ENCODE data around the gene SLC7A1. TPM values are rescaled to one million over a fixed set of nuclear protein-coding genes. Genes with fewer than 3 reads are reported as not detected.
A peak's percentile ranks its signal among the peaks of the same experiment; 100 is the strongest.

Gene SLC7A1
- polyA plus RNA-seq, 1 experiment, result 14.7 TPM

- no peak overlapping the region for H3K27ac ChIP-seq (ENCODE audit: low read depth, low read length)
- no peak overlapping the region for H3K4me3 ChIP-seq (ENCODE audit: low read depth, low read length)
- peaks cover 10% of the 10 kb centered on the region for H3K27me3 ChIP-seq (ENCODE audit: control insufficient read depth, insufficient read depth, low read length)
- DNase-seq (ENCODE audit: low read depth, low spot score), result no peak
- ChIA-PET POLR2A (no interaction called here), CTCF (no interaction called here)
- no peaks in the 10 kb centered on the region for H3K9me3 ChIP-seq (ENCODE audit: control insufficient read depth, insufficient read depth, low read length)
- no peak for TF ChIP-seq CTCF (IDR thresholded peaks at IDR 0.05; ENCODE audit: low read depth, low read length)
Observed at GRCh38 chr13:29598321-29598720, 2.8 kb upstream of the SLC7A1 start.

- H3K4me3 ChIP-seq (ENCODE audit: low read depth, low read length), result no peak overlapping the region
- no peaks in the 10 kb centered on the region for H3K9me3 ChIP-seq (ENCODE audit: control insufficient read depth, insufficient read depth, low read length)
- TF ChIP-seq CTCF (IDR thresholded peaks at IDR 0.05; ENCODE audit: low read depth, low read length), result no peak
- POLR2A ChIA-PET, result no interaction called here
- DNase-seq (ENCODE audit: low read depth, low spot score), result no peak
- CTCF ChIA-PET, result no interaction called here
- peaks cover 10% of the 10 kb centered on the region for H3K27me3 ChIP-seq (ENCODE audit: control insufficient read depth, insufficient read depth, low read length)
- no peak overlapping the region for H3K27ac ChIP-seq (ENCODE audit: low read depth, low read length)
Observed at GRCh38 chr13:29597706-29598105, 2.2 kb upstream of the SLC7A1 start.

GRCh38 chr13:29597246-29597645 is 1.8 kb upstream of the SLC7A1 start:
- Histone ChIP-seq H3K4me3 (ENCODE audit: low read depth, low read length) (no peak overlapping the region), H3K27me3 (ENCODE audit: control insufficient read depth, insufficient read depth, low read length) (peaks cover 6% of the 10 kb centered on the region), H3K9me3 (ENCODE audit: control insufficient read depth, insufficient read depth, low read length) (no peaks in the 10 kb centered on the region), H3K27ac (ENCODE audit: low read depth, low read length) (no peak overlapping the region)
- no peak for TF ChIP-seq CTCF (IDR thresholded peaks at IDR 0.05; ENCODE audit: low read depth, low read length)
- DNase-seq (ENCODE audit: low read depth, low spot score), result no peak
- CTCF ChIA-PET, result no interaction called here
- POLR2A ChIA-PET, result interaction anchor here (0.7 kb wide), 1 partner anchor 145 kb away, joined by 5 read pairs; no protein-coding TSS in a partner anchor

GRCh38 chr13:29596064-29596418 is 553 bp upstream of the SLC7A1 start:
- no peak for DNase-seq (ENCODE audit: low read depth, low spot score)
- H3K4me3 ChIP-seq (ENCODE audit: low read depth, low read length), result peak overlapping the region; percentile 63
- ChIA-PET POLR2A (interaction anchor here (0.7 to 0.9 kb wide), 2 partner anchors 107 to 254 kb away, joined by 3 read pairs; partner anchors contain the start of gene UBL3), CTCF (no interaction called here)
- no peaks in the 10 kb centered on the region for H3K9me3 ChIP-seq (ENCODE audit: control insufficient read depth, insufficient read depth, low read length)
- TF ChIP-seq CTCF (IDR thresholded peaks at IDR 0.05; ENCODE audit: low read depth, low read length), result no peak
- no peaks in the 10 kb centered on the region for H3K27me3 ChIP-seq (ENCODE audit: control insufficient read depth, insufficient read depth, low read length)
- H3K27ac ChIP-seq (ENCODE audit: low read depth, low read length), result no peak overlapping the region

GRCh38 chr13:29594710-29595379 is 643 bp downstream of the SLC7A1 start:
- no peaks in the 10 kb centered on the region for H3K9me3 ChIP-seq (ENCODE audit: control insufficient read depth, insufficient read depth, low read length)
- TF ChIP-seq CTCF (IDR thresholded peaks at IDR 0.05; ENCODE audit: low read depth, low read length), result no peak
- POLR2A ChIA-PET, result no interaction called here
- peak; percentile 2 for DNase-seq (ENCODE audit: low read depth, low spot score)
- H3K27ac ChIP-seq (ENCODE audit: low read depth, low read length), result peak overlapping the region; percentile 89
- H3K27me3 ChIP-seq (ENCODE audit: control insufficient read depth, insufficient read depth, low read length), result no peaks in the 10 kb centered on the region
- CTCF ChIA-PET, result no interaction called here
- H3K4me3 ChIP-seq (ENCODE audit: low read depth, low read length), result peak overlapping the region; percentile 78

All from AG04450 (cell line).